HepG2 (cell line): Measurements from ENCODE around the gene ISG20.

ENCODE experiments used
- SRSF1 ChIP-seq: fragments of 200-400 bp; formaldehyde crosslinking; optimal IDR thresholded peaks from 2 replicates; pipeline ENCODE3; 2017; ENCODE audit warnings: mild to moderate bottlenecking, low read depth, low read length, moderate library complexity
- THAP7 ChIP-seq: sonication (generic); formaldehyde crosslinking; IDR thresholded peaks from 2 replicates; pipeline ENCODE4 v1.8.1; 2023; ENCODE audit warnings: mild to moderate bottlenecking, missing genetic modification reagents
- TF ChIP-seq, protein P1 (sequence below): sonication (generic); formaldehyde crosslinking; IDR thresholded peaks from 2 replicates; pipeline ENCODE4 v1.4.0; 2020; ENCODE audit warnings: mild to moderate bottlenecking, missing genetic modification reagents

DNA sequence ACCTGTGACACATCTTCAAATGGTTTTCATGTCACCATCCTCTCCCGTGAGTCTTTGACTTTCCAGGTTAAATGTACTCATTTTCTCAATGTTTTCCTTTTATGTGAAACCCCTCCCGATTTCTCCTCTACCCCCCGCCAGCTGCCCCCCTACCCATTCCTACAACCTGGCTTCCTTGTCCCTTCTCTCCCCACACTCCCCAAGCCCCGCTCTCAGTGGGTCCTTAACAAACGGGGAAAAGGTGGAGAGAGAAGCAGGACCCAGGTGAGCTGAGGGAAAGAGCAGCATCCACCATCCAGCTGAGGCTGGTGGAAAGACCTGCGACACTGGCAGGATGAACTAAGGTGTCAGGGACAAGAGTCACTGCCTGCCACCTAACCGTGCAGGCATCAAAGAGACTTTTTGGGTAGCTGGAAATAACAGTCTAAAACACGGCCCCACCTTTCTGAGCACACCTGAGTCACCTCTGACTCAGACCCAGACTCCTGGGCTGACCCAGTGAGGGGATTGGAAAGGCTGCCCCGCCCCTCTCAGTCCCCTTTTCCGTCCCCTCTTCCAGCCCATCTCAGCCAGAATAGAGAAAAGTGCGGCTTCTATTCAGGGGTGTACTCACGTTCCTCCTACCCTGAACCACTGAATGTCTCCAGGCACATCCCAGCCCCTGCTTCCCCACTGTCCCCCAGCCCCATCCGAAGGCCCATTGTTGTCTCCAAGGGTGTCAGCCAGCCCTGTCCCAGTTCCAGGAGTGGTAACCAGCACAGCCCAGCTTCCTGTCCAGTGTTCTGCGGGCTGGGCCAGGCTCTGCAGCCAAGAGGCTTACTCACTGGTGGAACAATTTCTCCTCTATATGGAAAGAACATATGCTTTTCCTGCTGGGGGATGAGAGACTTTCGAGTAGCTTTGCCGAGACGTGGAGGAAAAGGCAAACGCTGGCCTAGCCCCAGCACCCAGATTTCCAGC is 20.4 kb downstream of the ISG20 start:
- TF ChIP-seq SRSF1, result no peak
- TF ChIP-seq THAP7 (CRISPR knock-in tag), result no peak
- TF ChIP-seq, protein P1, sequence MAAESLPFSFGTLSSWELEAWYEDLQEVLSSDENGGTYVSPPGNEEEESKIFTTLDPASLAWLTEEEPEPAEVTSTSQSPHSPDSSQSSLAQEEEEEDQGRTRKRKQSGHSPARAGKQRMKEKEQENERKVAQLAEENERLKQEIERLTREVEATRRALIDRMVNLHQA (CRISPR knock-in tag), result no peak
